ENCODE results near the gene REXO5. TPM values are rescaled to one million over a fixed set of nuclear protein-coding genes. Genes with fewer than 3 reads are reported as not detected.

Gene REXO5
- total and polyA plus RNA-seq, 9 of the 15 experiments (the other 6 are each of a cell fraction or from before 2014, with no cell fraction given): 10.5 to 45.1 (median 25.4) TPM

DNA sequence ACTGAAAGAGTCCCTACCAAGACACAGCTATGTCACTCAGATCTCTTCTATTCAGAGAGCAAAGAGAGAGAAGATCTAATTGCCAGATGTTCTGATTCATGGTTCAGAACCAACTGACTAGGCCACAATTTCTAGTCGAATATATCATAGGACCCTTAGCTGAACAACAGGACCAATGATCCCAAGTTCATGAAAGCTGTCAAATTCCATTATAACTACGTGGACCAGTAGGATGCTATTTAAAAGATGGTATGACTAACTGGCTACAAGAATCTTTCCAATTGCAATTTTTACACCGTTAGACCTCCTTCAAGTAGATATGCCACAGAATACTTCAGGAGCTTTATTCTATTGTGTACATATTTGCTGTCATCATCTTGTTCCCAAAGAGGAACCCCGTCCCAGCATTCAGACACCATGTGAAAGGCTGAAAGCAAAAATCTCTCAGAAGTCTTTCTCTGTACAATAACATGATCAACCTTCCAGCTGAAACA lies 67.8 kb downstream of the REXO5 start:
- no peak for DNase-seq (ENCODE audit: extremely low read depth in 1 of 4, low spot score in 3 of 4)
- in situ Hi-C loops (cut with MboI): no loop called here
- Histone ChIP-seq H3K36me3 (ENCODE audit: control insufficient read depth, insufficient read depth, low read length) (no peaks in the 10 kb centered on the region), H3K9ac (ENCODE audit: insufficient read depth in 1 of 2, low read depth in 2 of 2, low read length in 2 of 2) (no peak overlapping the region), H3K9me1 (ENCODE audit: control insufficient read depth, insufficient read depth, low read length) (peaks cover 4% of the 10 kb centered on the region), H3K4me3 (no peak overlapping the region), H3K4me1 (replicated peaks in 1 of 2; ENCODE audit: control insufficient read depth in 2 of 2, insufficient read depth in 2 of 2, low read length in 2 of 2) (peaks cover 0 to 9% of the 10 kb centered on the region in 2 experiments; a peak in 3 of 5 replicates), H3K4me2 (ENCODE audit: insufficient read depth, low read length) (no peak overlapping the region), H4K20me1 (replicated peaks; ENCODE audit: control insufficient read depth, insufficient read depth, low read length) (0 out of 2 replicates have a peak, but pooled peaks cover 10% of the 10 kb centered on the region), H3K9me3 (replicated peaks; ENCODE audit: control insufficient read depth, insufficient read depth, low read depth, low read length) (no peaks in the 10 kb centered on the region), H2AFZ (ENCODE audit: low read depth, low read length) (no peak overlapping the region), H3K79me2 (ENCODE audit: control insufficient read depth, insufficient read depth, low read length) (no peaks in the 10 kb centered on the region), H3K27ac (ENCODE audit: extremely low read depth, low read depth, low read length) (no peak overlapping the region), H3K27me3 (ENCODE audit: control insufficient read depth in 2 of 2, insufficient read depth in 2 of 2, low read length in 2 of 2) (no peaks in the 10 kb centered on the region)
- peak; percentile 42 for FAIRE-seq
- no TSS peak for BruUV-seq (replicated peaks)
- ATAC-seq: no peak
- WGBS (ENCODE audit: insufficient coverage, low coverage, missing lambda C conversion rate): 49% methylated on average over 4 of the region's 4 CpGs
- intact Hi-C loops (cut with micrococcal nuclease): no loop called here
- POLR2A ChIA-PET: interaction anchor here (0.5 to 1.1 kb wide), 4 partner anchors 14 to 193 kb away, joined by 3 to 4 read pairs (median 3); no protein-coding TSS in a partner anchor
- CTCF ChIA-PET (ENCODE audit: low intra/inter-chr PET ratio): no interaction called here
- TF ChIP-seq SNRNP70 (optimal IDR thresholded peaks at IDR 0.05; ENCODE audit: low read depth, low read length): no peak
- no peak for TF ChIP-seq SNIP1 (IDR thresholded peaks at IDR 0.05; ENCODE audit: low read depth)
- TF ChIP-seq ZNF280B (CRISPR knock-in tag; IDR thresholded peaks at IDR 0.05): no peak
- TF ChIP-seq, protein P1, sequence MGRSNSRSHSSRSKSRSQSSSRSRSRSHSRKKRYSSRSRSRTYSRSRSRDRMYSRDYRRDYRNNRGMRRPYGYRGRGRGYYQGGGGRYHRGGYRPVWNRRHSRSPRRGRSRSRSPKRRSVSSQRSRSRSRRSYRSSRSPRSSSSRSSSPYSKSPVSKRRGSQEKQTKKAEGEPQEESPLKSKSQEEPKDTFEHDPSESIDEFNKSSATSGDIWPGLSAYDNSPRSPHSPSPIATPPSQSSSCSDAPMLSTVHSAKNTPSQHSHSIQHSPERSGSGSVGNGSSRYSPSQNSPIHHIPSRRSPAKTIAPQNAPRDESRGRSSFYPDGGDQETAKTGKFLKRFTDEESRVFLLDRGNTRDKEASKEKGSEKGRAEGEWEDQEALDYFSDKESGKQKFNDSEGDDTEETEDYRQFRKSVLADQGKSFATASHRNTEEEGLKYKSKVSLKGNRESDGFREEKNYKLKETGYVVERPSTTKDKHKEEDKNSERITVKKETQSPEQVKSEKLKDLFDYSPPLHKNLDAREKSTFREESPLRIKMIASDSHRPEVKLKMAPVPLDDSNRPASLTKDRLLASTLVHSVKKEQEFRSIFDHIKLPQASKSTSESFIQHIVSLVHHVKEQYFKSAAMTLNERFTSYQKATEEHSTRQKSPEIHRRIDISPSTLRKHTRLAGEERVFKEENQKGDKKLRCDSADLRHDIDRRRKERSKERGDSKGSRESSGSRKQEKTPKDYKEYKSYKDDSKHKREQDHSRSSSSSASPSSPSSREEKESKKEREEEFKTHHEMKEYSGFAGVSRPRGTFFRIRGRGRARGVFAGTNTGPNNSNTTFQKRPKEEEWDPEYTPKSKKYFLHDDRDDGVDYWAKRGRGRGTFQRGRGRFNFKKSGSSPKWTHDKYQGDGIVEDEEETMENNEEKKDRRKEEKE (IDR thresholded peaks at IDR 0.05; ENCODE audit: borderline replicate concordance in 1 of 2, control insufficient read depth in 1 of 2, low read depth in 2 of 2, low read length in 1 of 2): no peak
- TF ChIP-seq JUNB (CRISPR knock-in tag; conservative IDR thresholded peaks at IDR 0.05): no peak
- no peak for TF ChIP-seq RBM34 (IDR thresholded peaks at IDR 0.05; ENCODE audit: borderline replicate concordance, insufficient read depth, low read length)
- no peak for TF ChIP-seq RAD51 (IDR thresholded peaks at IDR 0.05; ENCODE audit: borderline replicate concordance, low read depth)
- no peak for TF ChIP-seq NR2F6 (CRISPR knock-in tag; IDR thresholded peaks at IDR 0.05)
- TF ChIP-seq BCOR (IDR thresholded peaks at IDR 0.05): no peak
- TF ChIP-seq RAD21 (CRISPR knock-in tag; conservative IDR thresholded peaks at IDR 0.05 in 1 of 2, IDR thresholded peaks at IDR 0.05 in 1 of 2): no peak
- no peak for TF ChIP-seq NFIX (CRISPR knock-in tag; IDR thresholded peaks at IDR 0.05; ENCODE audit: low read depth)
- TF ChIP-seq ZNF165 (CRISPR knock-in tag; IDR thresholded peaks at IDR 0.05; ENCODE audit: borderline replicate concordance): no peak
- no peak for TF ChIP-seq TAF7 (tag; IDR thresholded peaks at IDR 0.05)
- no peak for TF ChIP-seq TFAP4 (CRISPR knock-in tag; IDR thresholded peaks at IDR 0.05; ENCODE audit: borderline replicate concordance)
- no peak for TF ChIP-seq ZNF24 (IDR thresholded peaks at IDR 0.05)
- TF ChIP-seq, protein P2, sequence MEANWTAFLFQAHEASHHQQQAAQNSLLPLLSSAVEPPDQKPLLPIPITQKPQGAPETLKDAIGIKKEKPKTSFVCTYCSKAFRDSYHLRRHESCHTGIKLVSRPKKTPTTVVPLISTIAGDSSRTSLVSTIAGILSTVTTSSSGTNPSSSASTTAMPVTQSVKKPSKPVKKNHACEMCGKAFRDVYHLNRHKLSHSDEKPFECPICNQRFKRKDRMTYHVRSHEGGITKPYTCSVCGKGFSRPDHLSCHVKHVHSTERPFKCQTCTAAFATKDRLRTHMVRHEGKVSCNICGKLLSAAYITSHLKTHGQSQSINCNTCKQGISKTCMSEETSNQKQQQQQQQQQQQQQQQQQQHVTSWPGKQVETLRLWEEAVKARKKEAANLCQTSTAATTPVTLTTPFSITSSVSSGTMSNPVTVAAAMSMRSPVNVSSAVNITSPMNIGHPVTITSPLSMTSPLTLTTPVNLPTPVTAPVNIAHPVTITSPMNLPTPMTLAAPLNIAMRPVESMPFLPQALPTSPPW (CRISPR knock-in tag; IDR thresholded peaks at IDR 0.05): no peak
